GM18507 (cell line): Measurements from ENCODE around the gene LIX1.
"Not testable (repeated sequence)": the region's sequence is repeated elsewhere in the genome, so short reads cannot be mapped to it uniquely, and the experiment has no call there.

ENCODE experiments used
- DNase-seq: peaks from one replicate; pipeline ENCODE4 v3.0.0; 2011; ENCODE audit warnings: low read depth; ENCODE audit not compliant: insufficient read length; ENCODE audit errors: extremely low spot score
- FAIRE-seq: peaks from 2 replicates; lab custom pipeline; 2011; peaks lifted over from hg19 to GRCh38; lab: Jason Lieb, UNC

LIX1 gene

DNA sequence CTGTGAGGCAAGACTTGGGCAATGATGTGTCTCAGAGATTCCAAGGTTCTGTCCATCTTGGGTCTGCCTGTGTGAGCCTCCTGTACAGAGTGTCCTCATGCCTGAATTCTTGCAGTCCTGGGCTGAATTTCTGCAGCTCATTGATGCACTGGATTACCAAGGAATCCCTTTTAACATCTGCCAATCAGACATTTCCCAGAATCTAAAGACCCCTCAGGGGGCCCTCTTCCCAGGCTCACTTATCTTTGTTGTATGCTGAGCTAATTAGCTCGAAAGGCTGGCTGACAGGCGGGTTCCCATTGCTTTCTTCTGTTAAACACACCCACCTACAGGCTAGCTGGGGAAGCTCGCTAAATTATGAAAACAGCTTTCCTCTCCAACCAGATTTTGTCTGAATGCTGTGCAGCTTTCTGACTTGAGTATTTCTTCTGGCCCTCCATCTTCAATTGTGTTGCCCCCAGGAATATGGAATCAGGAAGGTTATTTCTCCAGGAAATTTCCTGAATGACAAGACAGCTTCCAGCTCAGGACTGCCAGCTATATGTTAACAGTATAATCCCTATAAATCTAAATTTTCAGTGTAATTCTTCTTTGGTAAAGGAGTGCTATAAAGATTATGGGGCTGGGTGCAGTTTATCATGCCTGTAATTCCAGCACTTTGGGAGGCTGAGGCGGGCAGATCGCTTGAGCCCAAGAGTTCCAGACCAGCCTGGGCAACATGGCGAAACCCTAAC lies at the start of gene LIX1:
LIX1 (minus strand) TSS at position 91 of the 734 bp plus-strand sequence; CDS start at position 56, 35 bp downstream.
- FAIRE-seq, result peak; percentile 76
- no peak for DNase-seq

DNA sequence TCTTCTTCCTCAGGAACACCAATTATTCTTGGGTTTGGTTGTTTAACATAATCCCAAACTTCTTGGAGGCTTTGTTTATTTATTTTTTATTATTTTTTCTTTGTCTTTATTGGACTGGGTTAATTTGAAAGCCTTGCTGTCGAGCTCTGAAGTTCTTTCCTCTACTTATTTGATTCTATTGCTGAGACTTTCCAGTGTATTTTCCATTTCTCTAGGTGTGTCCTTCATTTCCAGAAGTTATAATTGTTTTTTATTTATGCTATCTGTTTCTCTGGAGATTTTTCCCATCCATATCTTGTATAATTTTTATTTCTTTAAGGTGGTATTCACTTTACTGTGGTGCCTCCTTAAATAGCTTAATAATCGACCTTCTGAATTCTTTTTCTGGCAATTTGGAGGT lies 49.5 kb upstream of the LIX1 start:
- DNase-seq (no peak), FAIRE-seq (no peak)

DNA sequence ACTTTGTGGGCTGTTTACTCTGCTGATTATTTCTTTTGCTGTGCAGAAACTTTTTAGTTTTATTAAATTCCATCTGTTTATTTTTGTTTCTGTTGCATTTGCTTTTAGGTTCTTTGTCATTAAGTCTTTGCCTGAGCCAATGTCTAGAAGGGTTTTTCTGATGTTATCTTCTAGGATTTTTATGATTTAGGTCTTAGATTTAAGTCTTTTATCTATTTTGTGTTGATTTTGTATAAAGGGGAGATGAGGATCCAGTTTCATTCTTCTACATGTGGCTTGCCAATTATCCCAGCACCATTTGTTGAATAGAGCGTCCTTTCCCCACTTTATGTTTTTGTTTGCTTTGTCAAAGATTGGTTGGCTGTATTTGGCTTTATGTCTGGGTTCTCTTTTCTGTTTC lies 47.1 kb upstream of the LIX1 start:
- not testable (repeated sequence) for DNase-seq, FAIRE-seq

DNA sequence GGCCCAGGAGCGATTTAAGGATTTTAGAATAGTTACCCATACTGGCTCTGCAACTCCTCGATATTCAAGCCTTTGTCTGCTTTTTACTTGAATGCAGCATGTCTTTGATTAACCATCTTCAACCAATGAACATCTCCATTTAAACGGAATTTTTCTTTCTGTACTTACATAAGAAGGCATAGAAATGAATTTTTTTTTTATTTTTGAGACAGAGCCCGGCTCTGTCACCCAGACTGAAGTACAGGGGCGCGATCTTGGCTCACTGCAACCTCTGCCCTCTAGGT lies 41.5 kb upstream of the LIX1 start:
- FAIRE-seq (no peak), DNase-seq (no peak)

DNA sequence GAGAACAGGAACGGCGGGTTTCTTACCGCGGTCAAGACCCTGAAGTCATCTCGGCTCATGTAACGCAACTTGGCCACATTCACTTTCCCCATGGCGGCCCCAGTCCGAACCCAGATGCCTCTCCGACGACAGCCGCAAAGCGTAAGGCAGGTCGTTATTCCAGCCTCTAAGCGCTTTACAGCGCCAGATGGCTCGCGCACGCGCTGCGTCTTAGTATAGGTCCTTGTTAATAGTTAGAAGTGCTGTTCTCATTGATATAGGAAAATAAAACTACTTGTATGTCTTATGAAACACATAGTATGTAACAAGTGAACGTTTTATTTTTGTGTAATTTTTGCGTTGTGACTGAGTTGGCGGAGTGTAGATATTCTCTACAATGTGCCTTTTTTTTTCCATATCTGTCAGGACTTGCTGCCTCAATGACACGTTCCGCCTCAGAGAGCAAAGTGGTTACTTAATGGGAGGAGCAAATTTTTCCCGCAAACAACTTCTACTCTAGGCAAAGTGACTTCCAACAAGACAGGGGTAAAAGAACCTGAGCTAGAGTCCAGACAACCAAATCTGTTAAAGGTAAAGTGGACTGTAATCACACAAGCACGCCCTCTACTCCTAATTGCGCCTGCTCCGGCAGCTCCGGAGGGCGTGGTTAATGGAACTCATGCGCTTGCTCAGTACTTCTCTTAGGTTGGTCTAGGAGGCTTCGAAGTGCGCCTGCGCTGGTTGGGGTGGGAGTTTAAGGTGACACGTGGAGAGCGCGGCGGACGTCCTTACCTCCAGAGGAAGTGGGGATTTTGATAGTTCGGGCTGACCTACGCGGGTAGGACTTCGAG lies 40.9 kb upstream of the LIX1 start, which contains the start of gene RIOK2:
RIOK2 (minus strand) TSS at position 148 of the 830 bp plus-strand sequence; CDS start at position 92, 56 bp downstream.
- peak; percentile 81 for DNase-seq
- peak; percentile 96 for FAIRE-seq

DNA sequence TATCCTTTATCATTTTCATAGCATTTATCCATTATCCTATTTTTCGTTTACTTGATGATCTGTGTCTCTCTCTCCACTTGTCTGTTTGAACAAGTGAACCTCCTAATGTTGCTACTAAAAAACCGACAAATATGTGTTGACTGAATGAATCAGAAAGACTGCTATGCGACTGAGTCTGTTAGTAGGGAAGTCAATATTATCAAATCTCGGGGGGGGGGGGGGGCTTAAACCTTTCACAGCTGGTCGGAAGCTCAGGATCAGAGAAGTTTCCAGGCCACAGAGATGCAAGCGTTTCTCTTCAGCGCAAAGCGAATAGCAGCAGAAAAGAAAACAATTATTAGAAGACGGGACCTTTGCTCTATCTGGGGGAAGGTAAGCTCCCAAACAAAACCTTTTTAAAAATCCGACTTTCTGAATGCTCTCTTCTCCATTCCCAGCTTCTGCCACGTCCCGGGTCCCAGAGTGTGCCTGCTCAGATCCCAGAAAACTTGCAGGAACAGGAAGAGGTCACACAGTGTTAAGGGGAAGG lies 40.2 kb upstream of the LIX1 start:
- FAIRE-seq, result no peak
- DNase-seq, result no peak

DNA sequence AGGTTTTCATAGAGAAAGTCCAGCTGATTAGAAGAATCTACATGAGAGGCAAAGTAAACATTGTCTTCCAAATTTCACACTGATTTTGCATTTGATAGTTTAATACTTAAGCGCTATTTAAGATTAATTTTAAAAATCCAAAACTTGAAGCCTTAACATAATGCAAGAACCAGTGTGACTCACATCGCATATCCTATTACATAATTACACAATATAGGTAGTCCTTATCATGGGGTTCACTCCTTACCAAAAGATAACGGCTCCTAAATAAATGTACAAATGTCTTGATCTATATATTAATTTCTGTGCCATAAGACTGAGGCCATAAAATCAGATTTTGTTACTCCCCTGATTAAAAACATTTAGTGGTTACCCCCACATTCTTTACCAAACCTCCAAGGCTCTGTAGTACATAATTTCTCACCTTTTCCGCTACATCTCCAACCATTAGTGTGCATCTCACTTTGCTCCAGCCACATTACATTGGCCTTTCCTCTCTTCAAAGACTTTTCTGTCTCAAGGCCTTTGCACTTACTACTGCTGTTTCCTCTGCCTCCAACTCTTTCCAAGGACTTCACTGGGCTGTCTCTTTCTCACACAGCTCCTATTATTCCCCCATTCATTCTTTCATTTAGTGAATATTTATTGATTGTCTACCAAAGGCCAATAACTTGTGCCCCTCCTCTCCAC lies 39.6 kb upstream of the LIX1 start:
- FAIRE-seq, result no peak

DNA sequence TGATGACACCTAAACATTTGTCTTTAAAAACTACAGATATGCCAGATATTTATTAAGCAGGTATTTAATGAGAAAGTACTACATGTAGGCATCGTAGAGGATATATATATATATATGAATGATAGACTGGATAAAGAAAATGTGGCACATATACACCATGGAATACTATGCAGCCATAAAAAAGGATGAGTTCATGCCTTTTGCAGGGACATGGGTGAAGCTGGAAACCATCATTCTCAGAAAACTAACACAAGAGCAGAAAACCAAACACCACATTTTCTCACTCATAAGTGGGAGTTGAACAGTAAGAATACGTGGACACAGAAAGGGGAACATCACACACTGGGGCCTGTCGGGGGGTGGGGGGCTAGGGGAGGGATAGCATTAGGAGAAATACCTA lies 37.0 kb upstream of the LIX1 start:
- not testable (repeated sequence) for DNase-seq, FAIRE-seq

More for the DNA sequence above, 39.6 kb upstream of the LIX1 start:
- DNase-seq, result no peak

DNA sequence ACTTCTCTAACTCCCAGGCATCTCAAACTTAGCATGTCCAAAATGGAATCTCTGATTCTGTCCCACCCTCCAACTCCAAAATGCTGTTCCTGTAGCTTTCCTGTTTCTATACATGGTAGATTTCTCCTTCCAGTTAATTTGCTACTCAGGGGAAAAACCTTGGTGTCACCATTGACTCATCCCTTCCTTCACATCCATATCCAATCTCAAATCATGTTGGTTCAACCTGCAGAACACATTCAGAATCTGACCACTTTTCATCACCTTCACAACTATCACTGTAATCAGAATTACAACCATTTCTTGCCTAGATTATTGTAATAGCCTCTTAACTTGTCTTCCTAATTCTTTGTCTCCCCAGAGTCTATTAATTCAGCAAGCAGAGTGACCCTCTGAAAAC lies 29.8 kb upstream of the LIX1 start:
- DNase-seq, result no peak
- no peak for FAIRE-seq

DNA sequence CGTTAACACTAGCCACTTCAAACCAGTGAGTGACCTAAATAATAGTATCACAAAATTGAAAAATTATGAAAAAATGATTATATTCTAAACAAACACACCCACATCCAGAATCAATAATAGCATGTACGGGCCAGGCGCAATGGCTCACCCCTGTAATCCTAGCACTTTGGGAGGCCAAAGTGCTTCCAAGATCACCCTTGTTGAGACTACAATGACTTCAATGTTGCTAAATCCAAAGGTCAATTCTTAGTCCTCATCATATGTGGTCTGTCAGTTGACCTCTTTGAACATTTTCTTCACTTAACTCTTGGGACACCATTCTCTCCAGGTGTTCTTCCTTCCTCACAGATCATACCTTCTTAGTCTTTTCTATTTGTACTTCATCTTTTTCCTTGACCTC lies 29.3 kb upstream of the LIX1 start:
- DNase-seq (no peak), FAIRE-seq (no peak)

DNA sequence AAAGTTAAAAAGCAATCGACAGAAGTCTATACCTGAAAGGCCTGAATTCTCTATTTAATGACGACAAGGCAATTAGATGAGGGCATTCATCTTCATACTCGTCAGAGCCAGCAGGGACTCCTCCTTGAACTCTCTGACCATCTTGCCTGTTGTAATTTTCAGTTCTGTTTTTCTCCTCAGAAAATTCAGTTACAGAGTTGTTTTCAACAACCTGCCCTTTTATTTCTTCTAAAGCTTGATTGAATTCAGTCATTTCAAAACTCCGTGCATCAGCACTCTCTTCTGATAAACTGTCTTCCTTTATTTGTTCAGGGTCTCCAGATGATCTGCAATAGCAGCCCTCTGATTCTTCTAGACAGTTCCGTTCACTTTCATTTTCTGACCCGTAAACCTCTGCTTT lies 25.0 kb upstream of the LIX1 start:
- DNase-seq, result no peak
- peak; percentile 76 for FAIRE-seq

DNA sequence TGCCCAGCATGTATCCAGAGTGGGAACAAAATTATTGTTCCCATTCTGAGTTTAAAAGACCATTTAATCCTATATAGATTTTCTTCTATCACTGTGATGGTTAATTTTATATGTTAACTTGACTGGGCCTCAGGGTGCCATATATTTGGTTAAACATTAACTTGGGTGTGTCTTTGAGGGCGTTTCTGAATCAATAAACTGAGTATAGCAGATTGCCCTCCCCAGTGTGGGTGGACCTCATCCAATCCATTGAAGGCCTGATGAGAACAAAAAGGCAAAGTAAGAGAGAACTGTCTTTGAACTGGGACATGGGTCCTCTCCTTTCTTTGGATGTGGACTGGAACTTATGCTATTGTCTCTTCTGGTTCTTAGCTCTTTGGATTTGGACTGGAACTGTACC lies 23.3 kb upstream of the LIX1 start:
- DNase-seq, result no peak
- FAIRE-seq, result no peak

DNA sequence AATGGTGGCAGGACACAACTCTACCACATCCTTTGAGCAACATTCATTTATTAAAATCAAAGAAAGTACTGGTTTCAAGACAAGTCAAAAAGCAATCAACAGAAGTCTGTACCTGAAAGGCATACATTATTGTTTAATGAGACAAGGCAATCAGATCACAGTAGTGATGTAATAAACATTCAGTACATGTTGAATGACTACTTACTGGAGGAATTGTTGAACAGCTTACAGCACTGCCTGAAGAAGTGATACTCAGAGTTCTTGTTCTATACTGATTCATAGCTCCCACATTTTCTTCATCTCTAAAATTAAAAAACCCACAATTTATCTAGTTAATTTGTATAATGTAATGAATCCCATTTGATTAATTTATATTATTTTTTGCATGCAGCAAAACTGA lies 22.4 kb upstream of the LIX1 start:
- FAIRE-seq, result no peak
- no peak for DNase-seq

DNA sequence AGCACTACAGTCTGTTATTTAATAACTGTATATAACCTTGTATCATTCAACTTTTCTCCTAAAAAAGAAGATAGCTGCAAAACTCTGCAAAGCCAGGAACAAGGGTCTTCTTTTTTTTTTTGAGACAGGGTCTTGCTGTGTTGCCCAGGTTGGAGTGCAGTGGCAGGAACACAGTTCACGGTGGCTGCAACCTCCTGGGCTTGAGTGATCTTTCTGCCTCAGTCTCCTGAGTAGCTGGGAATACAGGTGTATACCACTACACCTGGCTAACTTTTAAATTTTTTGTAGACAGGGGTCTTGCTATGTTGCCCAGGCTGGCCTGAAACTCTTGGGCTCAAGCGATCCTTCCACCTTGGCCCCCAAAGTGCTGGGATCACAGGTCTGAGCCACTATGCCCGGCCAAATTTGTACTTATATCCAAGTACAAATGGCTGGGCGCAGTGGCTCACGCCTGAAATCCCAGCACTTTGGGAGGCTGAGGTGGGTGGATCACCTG lies 21.4 kb upstream of the LIX1 start:
- FAIRE-seq, result no peak

DNA sequence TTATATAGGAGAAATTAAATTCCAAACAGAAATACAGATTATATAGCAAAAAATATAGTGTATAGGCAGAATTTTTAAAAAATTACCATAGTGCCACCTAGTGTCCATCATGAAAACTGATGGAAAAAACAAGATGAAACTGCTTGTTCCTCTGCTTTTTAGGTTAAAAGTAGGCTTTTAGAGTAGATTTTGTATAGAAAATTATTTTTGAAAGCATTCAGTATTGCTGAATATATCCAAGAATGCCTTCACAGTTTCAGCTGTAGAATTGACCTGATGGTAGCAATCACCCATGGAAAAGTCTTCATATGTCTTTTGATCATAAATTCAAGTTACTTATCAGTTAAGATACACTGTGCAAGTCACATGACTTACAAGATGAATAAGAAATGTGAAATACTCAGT lies 21.0 kb upstream of the LIX1 start:
- no peak for FAIRE-seq
- DNase-seq, result no peak

More for the DNA sequence above, 21.4 kb upstream of the LIX1 start:
- DNase-seq, result no peak

DNA sequence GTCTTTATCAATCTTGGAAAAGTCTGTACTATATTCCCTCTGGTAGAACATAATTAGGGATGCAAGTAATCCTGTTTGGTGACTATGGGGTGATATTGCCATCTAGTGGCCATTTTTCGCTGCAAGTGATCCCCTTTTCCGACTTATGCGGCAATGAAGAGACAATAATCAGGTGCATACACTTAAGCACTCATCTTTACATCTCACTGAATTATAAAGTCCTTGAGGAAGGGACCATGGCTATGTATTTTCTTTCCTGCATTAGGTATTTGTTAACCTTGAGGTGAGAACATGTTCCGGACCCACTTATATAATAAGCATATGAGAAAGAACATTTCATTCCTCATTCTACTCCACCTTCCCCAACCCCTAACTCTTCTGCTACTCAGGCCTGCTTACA lies 19.6 kb upstream of the LIX1 start:
- DNase-seq (no peak), FAIRE-seq (peak; percentile 90)

DNA sequence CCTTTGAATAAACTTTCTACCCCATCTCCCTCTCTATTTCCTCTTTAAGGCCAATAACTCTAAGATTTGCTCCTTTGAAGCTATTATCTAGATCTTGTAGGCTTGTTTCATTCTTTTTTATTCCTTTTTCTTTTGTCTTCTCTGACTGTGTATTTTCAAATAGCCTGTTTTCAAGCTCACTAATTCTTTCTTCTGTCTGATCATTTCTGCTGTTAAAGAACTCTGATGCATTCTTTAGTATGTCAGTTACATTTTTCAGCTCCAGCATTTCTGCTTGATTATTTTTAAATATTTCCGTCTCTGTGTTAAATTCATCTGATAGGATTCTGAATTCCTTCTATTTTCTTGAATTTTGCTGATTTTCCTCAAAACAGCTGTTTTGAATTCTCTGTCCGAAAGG lies 15.3 kb upstream of the LIX1 start:
- DNase-seq (no peak), FAIRE-seq (no peak)

DNA sequence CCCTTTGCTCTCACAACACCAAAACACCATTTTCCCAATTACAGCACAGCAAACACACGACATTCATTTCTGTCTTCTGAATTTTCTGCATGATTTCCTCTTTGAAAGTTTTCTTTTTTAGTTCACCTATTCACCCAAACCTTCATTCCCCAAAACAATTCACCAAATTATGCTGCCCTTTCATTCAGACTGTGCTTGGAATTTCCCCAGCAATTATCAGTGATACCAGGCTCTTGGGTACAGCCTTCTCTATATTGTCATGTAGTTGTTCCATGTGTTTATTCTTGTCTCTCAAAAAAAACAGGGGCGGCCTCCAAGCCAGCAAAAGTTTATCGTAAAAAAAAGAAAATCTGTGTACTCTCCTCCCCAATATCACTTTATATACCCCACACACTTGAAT lies 9.0 kb upstream of the LIX1 start:
- DNase-seq, result no peak
- FAIRE-seq, result no peak

DNA sequence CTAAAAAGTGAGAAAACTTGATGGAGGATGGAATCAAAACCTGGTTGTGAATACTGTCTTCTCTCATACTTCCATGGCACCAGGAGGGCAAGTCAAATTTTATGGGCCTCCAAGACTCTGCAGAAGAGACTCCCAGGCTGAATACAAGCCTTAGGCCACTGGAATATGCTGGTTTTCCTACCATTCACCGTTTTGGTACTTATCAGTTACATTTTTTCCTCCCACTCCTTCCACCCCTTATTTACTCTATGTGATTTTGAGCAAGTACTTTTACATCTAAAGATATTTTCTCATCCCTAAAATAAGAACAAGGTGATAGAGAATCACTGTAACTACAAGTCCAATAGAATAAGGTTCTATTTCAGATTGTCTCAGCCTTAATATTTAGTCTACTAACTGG lies 8.0 kb upstream of the LIX1 start:
- no peak for FAIRE-seq
- no peak for DNase-seq

DNA sequence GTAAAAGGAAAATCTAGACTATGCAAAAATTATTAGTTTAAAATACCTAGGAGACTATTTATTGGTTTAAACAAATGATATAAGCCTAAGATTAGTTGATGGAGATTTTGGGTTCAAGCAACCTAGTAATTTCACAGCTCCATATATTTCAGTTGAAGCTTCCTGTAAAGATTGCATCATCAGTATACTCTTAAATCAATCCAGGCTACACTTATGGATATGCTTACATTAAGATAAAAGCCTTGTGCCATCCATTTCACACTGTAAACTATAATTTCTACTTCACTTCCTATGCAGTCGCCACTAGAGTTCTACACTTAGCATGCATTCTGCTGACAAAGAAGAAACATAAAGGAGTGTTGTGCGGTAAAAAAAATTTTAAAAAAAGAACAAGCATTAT lies 7.3 kb upstream of the LIX1 start:
- no peak for FAIRE-seq
- DNase-seq, result no peak
